Kasumi-1 (cell line): ENCODE data around the gene ADISSP.
A peak's percentile ranks its signal among the peaks of the same experiment; 100 is the strongest.

Source experiments
- DNase-seq, 2 experiments: peaks; one replicate each; lab custom pipeline; 2025; lab: John Stamatoyannopoulos, UW

The ADISSP gene

GRCh38 chr20:3767427-3768341 is at the start of gene ADISSP:
Gene ADISSP (minus strand): TSS chr20:3767753. CDS start chr20:3760100, 7,653 bp downstream.
- DNase-seq = peak; percentile 97 to 98

- no peak for DNase-seq
These were observed 48.3 kb upstream of the ADISSP start for GRCh38 chr20:3815703-3816315.

- DNase-seq = no peak
These were observed 47.5 kb upstream of the ADISSP start for GRCh38 chr20:3814928-3815495.

GRCh38 chr20:3813848-3814581 is 46.5 kb upstream of the ADISSP start:
- DNase-seq = no peak

GRCh38 chr20:3812975-3813847 is 45.7 kb upstream of the ADISSP start:
- DNase-seq = no peak

- DNase-seq = no peak
These were observed 44.7 kb upstream of the ADISSP start for GRCh38 chr20:3812259-3812681.

- peak; percentile 81 to 86 for DNase-seq
These were observed 44.1 kb upstream of the ADISSP start for GRCh38 chr20:3811467-3812258.

- DNase-seq = no peak
These were observed 41.0 kb upstream of the ADISSP start for GRCh38 chr20:3808544-3808943.

GRCh38 chr20:3804781-3805180 is 37.2 kb upstream of the ADISSP start:
- no peak for DNase-seq

GRCh38 chr20:3804254-3804751 is 36.8 kb upstream of the ADISSP start:
- no peak for DNase-seq

- DNase-seq = no peak
These were observed 36.3 kb upstream of the ADISSP start for GRCh38 chr20:3803854-3804253.

GRCh38 chr20:3803289-3803688 is 35.7 kb upstream of the ADISSP start:
- DNase-seq = no peak

- no peak for DNase-seq
These were observed 35.1 kb upstream of the ADISSP start for GRCh38 chr20:3802524-3803239.

- DNase-seq = no peak
These were observed 34.3 kb upstream of the ADISSP start for GRCh38 chr20:3801846-3802245.

GRCh38 chr20:3801299-3801698 is 33.7 kb upstream of the ADISSP start:
- DNase-seq = no peak

- no peak for DNase-seq
These were observed 33.3 kb upstream of the ADISSP start for GRCh38 chr20:3800878-3801260.

GRCh38 chr20:3800256-3800877 is 32.8 kb upstream of the ADISSP start:
- DNase-seq = no peak

- DNase-seq = no peak
These were observed 31.3 kb upstream of the ADISSP start for GRCh38 chr20:3798908-3799248.

- DNase-seq = no peak
These were observed 30.8 kb upstream of the ADISSP start for GRCh38 chr20:3798373-3798768.
